ENCODE measurements around the gene KATNB1. TPM values are rescaled to one million over a fixed set of nuclear protein-coding genes. Genes with fewer than 3 reads are reported as not detected.

KATNB1 gene
- total RNA-seq, 3 donors from 2014 or later (not counting 1 experiment from before 2014, with no cell fraction given), result 23.6 to 34.3 (median 29.7) TPM

- WGBS (ENCODE audit: insufficient coverage), result 90% methylated on average over 13 of the region's 13 CpGs
- no peaks in the 10 kb centered on the region for H3K9me3 ChIP-seq (ENCODE audit: control insufficient read depth, insufficient read depth, low read length)
- no peak overlapping the region for H3K4me3 Mint-ChIP-seq
- no peak overlapping the region for H3K27ac Mint-ChIP-seq
- intact Hi-C loops (cut with micrococcal nuclease), result no loop called here
- peaks cover 11% of the 10 kb centered on the region for H3K4me1 ChIP-seq (ENCODE audit: control insufficient read depth, insufficient read depth, low read length)
- no peaks in the 10 kb centered on the region for H3K27me3 ChIP-seq (ENCODE audit: control insufficient read depth, insufficient read depth, low read length)
- H3K9me3 Mint-ChIP-seq, result peaks cover 0 to 2% of the 10 kb centered on the region in 2 donors
- peaks cover 20 to 22% of the 10 kb centered on the region in 2 donors for H3K4me1 Mint-ChIP-seq
- H3K36me3 ChIP-seq (ENCODE audit: control insufficient read depth, insufficient read depth, low read length), result no peaks in the 10 kb centered on the region
- no peak overlapping the region for H3K27ac ChIP-seq (ENCODE audit: low read length)
- TF ChIP-seq CTCF (IDR thresholded peaks at IDR 0.05), result no peak
- no peak overlapping the region for H3K4me3 ChIP-seq (ENCODE audit: low read length)
- no peaks in the 10 kb centered on the region for H3K27me3 Mint-ChIP-seq (ENCODE audit: low read depth in 2 of 2)
- no peak for ATAC-seq
- no peaks in the 10 kb centered on the region for H3K36me3 Mint-ChIP-seq
- DNase-seq, result no peak
Measured at GRCh38 chr16:57730771-57731730, 4.5 kb upstream of the KATNB1 start.

- ATAC-seq (no peak), DNase-seq (no peak)
- no peak for TF ChIP-seq CTCF (IDR thresholded peaks at IDR 0.05)
- Histone ChIP-seq H3K9me3 (ENCODE audit: control insufficient read depth, insufficient read depth, low read length) (no peaks in the 10 kb centered on the region), H3K4me3 (ENCODE audit: low read length) (no peak overlapping the region), H3K4me1 (ENCODE audit: control insufficient read depth, insufficient read depth, low read length) (peaks cover 21% of the 10 kb centered on the region), H3K36me3 (ENCODE audit: control insufficient read depth, insufficient read depth, low read length) (no peaks in the 10 kb centered on the region), H3K27ac (ENCODE audit: low read length) (no peak overlapping the region), H3K27me3 (ENCODE audit: control insufficient read depth, insufficient read depth, low read length) (no peaks in the 10 kb centered on the region)
- H3K4me3 Mint-ChIP-seq, result no peak overlapping the region
- no peak overlapping the region for H3K27ac Mint-ChIP-seq
- peaks cover 0 to 2% of the 10 kb centered on the region in 2 donors for H3K9me3 Mint-ChIP-seq
- no peaks in the 10 kb centered on the region for H3K36me3 Mint-ChIP-seq
- intact Hi-C loops (cut with micrococcal nuclease), result no loop called here
- H3K4me1 Mint-ChIP-seq, result peaks cover 30 to 32% of the 10 kb centered on the region in 2 donors
- H3K27me3 Mint-ChIP-seq (ENCODE audit: low read depth in 2 of 2), result no peaks in the 10 kb centered on the region
- 93% methylated on average over 2 of the region's 2 CpGs for WGBS (ENCODE audit: insufficient coverage)
Measured at GRCh38 chr16:57732037-57732436, 3.5 kb upstream of the KATNB1 start.

GRCh38 chr16:57732714-57733113 lies 2.9 kb upstream of the KATNB1 start:
- Mint-ChIP-seq H3K9me3 (peaks cover 0 to 2% of the 10 kb centered on the region in 2 donors), H3K27me3 (ENCODE audit: low read depth in 2 of 2) (no peaks in the 10 kb centered on the region), H3K4me3 (peak overlapping the region; percentile 80), H3K36me3 (no peaks in the 10 kb centered on the region), H3K4me1 (peaks cover 34 to 37% of the 10 kb centered on the region in 2 donors), H3K27ac (peak overlapping the region; percentile 1 to 55)
- 89% methylated on average over 1 of the region's 2 CpGs for WGBS (ENCODE audit: insufficient coverage)
- H3K27me3 ChIP-seq (ENCODE audit: control insufficient read depth, insufficient read depth, low read length), result no peaks in the 10 kb centered on the region
- peaks cover 24% of the 10 kb centered on the region for H3K4me1 ChIP-seq (ENCODE audit: control insufficient read depth, insufficient read depth, low read length)
- H3K27ac ChIP-seq (ENCODE audit: low read length), result no peak overlapping the region
- no peak for TF ChIP-seq CTCF (IDR thresholded peaks at IDR 0.05)
- DNase-seq (no peak), ATAC-seq (no peak)
- intact Hi-C loops (cut with micrococcal nuclease), result no loop called here
- H3K4me3 ChIP-seq (ENCODE audit: low read length), result no peak overlapping the region
- no peaks in the 10 kb centered on the region for H3K36me3 ChIP-seq (ENCODE audit: control insufficient read depth, insufficient read depth, low read length)
- no peaks in the 10 kb centered on the region for H3K9me3 ChIP-seq (ENCODE audit: control insufficient read depth, insufficient read depth, low read length)
